Transverse colon (tissue), 4 donors: Measurements from ENCODE around the gene SLC34A1. TPM values are rescaled to one million over a fixed set of nuclear protein-coding genes. Genes with fewer than 3 reads are reported as not detected.

Experiments
- DNase-seq: peaks from one replicate; pipeline ENCODE4 v3.0.0-alpha.2; 2019
- H3K27ac ChIP-seq, 4 donors: fragments of 200-600 bp; sonication (generic); 2 replicates each; pipeline ENCODE4 v1.5.1; 2016 to 2018; ENCODE audit warnings: inconsistent platforms in 4 of 4
- H3K27me3 ChIP-seq: fragments of 200-600 bp; sonication (generic); 2 replicates; pipeline ENCODE4 v1.5.1; 2017; ENCODE audit warnings: inconsistent platforms
- H3K36me3 ChIP-seq, 4 donors: fragments of 200-600 bp; sonication (generic); 2 replicates each; pipeline ENCODE4 v1.5.1; 2017 to 2019; ENCODE audit warnings: inconsistent platforms in 4 of 4
- H3K4me1 ChIP-seq, 4 donors: fragments of 200-600 bp; sonication (generic); 2 replicates each; pipeline ENCODE4 v1.5.1; 2017 to 2020; ENCODE audit warnings: inconsistent platforms in 4 of 4
- H3K4me3 ChIP-seq, 4 donors: fragments of 200-600 bp; sonication (generic); 1 replicate in 1 of 4; 2 replicates in 3 of 4; pipeline versions ENCODE4 v1.5.1 to v1.6.1; 2017 to 2019; ENCODE audit warnings: inconsistent platforms in 4 of 4
- H3K9me3 ChIP-seq, 2 donors: fragments of 200-600 bp; sonication (generic); 2 replicates each; pipeline ENCODE4 v1.5.1; 2017 to 2019; ENCODE audit warnings: inconsistent platforms in 2 of 2
- CTCF ChIP-seq, 5 experiments: fragments of 200-600 bp in 3 of 5; fragments of 450-650 bp in 2 of 5; sonication (generic) in 3 of 5; IDR thresholded peaks; 1 replicate in 2 of 5; 2 replicates in 3 of 5; pipeline ENCODE4 v1.5.1; 2016 to 2017; ENCODE audit warnings: antibody characterized with exemption in 5 of 5, inconsistent platforms in 3 of 5, mild to moderate bottlenecking in 2 of 5, moderate library complexity in 1 of 5
- EP300 ChIP-seq: sonication (generic); formaldehyde crosslinking; IDR thresholded peaks from one replicate; pipeline ENCODE4 v1.6.1; 2017; ENCODE audit warnings: antibody characterized with exemption, low read depth
- POLR2A ChIP-seq: fragments of 450-650 bp; IDR thresholded peaks from one replicate; pipeline ENCODE4 v1.6.1; 2016; ENCODE audit warnings: antibody characterized with exemption, mild to moderate bottlenecking, moderate library complexity
- POLR2AphosphoS5 ChIP-seq, 3 donors: sonication (generic); formaldehyde crosslinking; IDR thresholded peaks; one replicate each; pipeline ENCODE4 v1.6.1; 2016; ENCODE audit warnings: antibody characterized with exemption in 3 of 3
- WGBS, 2 donors: methylation state at CpG; one replicate each; pipeline ENCODE4 v1.1.5; 2018; ENCODE audit warnings: low coverage in 1 of 2; 5-methylcytosine and 5-hydroxymethylcytosine counted together
- in situ Hi-C, 4 donors: fragments of 200-750 bp; cut with MboI; loops; one replicate each; pipeline versions ENCODE4 v1.15.0 to v1.15.1; 2017; ENCODE audit warnings: low sequenced_read_pairs in 3 of 4, low pct_ligation_motif_present in 1 of 4, low pct_unique_long_range_greater_than_20kb in 1 of 4
- intact Hi-C: fragments of 100-400 bp; cut with DNase I; formaldehyde crosslinking; loops from one replicate; pipeline ENCODE4 v1.15.1; 2023; ENCODE audit warnings: low total_unique reads
- total RNA-seq, 4 donors: library from RNA; depleted of rRNA; stranded (reverse); fragments of >200 nt; gene quantifications; one replicate each; pipeline ENCODE4 v1.1.0, GENCODE V29; 2016

The SLC34A1 gene
- total RNA-seq, 4 donors from 2014 or later, result 0.55 TPM; not detected in 3

GRCh38 chr5:177392765-177393164 is 8.5 kb downstream of the SLC34A1 start:
- intact Hi-C loops, result loop anchor here (2.0 kb wide), 1 partner anchor 108 kb away; no protein-coding TSS in a partner anchor
- Histone ChIP-seq H3K9me3 (no peaks in the 10 kb centered on the region), H3K36me3 (no peaks in the 10 kb centered on the region), H3K27ac (no peak overlapping the region), H3K4me1 (peaks cover 0 to 14% (median 6%) of the 10 kb centered on the region in 4 donors), H3K4me3 (no peak overlapping the region), H3K27me3 (no peaks in the 10 kb centered on the region)
- 81% methylated on average over 5 of the region's 5 CpGs; no CpG with 5 or more reads in 1 of the 2 donors for WGBS, 2 donors
- DNase-seq, result no peak
- TF ChIP-seq POLR2AphosphoS5 (IDR thresholded peaks at IDR 0.05), result no peak
- no peak for TF ChIP-seq POLR2A
- TF ChIP-seq EP300, result no peak
- no peak for TF ChIP-seq CTCF (IDR thresholded peaks at IDR 0.05)
- in situ Hi-C loops, result loop anchor here in 3 of 4 donors (5.0 to 25.0 kb wide), 5 partner anchors 52 to 120 kb away; partner anchors contain the start of genes DOK3 (in 2 of the 3), PRR7 (in 2 of the 3) and DDX41 (in 1 of the 3)

- no peaks in the 10 kb centered on the region for H3K9me3 ChIP-seq
- H3K27ac ChIP-seq, result no peak overlapping the region
- H3K27me3 ChIP-seq, result no peaks in the 10 kb centered on the region
- H3K36me3 ChIP-seq, result no peaks in the 10 kb centered on the region
- WGBS, 2 donors, result 64 to 67% methylated on average over 1 of the region's 1 CpG
- no peak for DNase-seq
- TF ChIP-seq POLR2A (no peak), EP300 (no peak), CTCF (IDR thresholded peaks at IDR 0.05) (no peak), POLR2AphosphoS5 (IDR thresholded peaks at IDR 0.05) (no peak)
- H3K4me1 ChIP-seq, result peaks cover 0 to 14% (median 6%) of the 10 kb centered on the region in 4 donors
- in situ Hi-C loops, result loop anchor here in 3 of 4 donors (5.0 to 25.0 kb wide), 5 partner anchors 52 to 119 kb away; partner anchors contain the start of genes DOK3 (in 2 of the 3), PRR7 (in 2 of the 3) and DDX41 (in 1 of the 3)
- intact Hi-C loops, result loop anchor here (2.0 kb wide), 1 partner anchor 108 kb away; no protein-coding TSS in a partner anchor
- H3K4me3 ChIP-seq, result no peak overlapping the region
Observed at GRCh38 chr5:177393206-177393765, 9.1 kb downstream of the SLC34A1 start.

- in situ Hi-C loops (loop anchor here in 3 of 4 donors (5.0 to 25.0 kb wide), 5 partner anchors 51 to 118 kb away; partner anchors contain the start of genes DOK3 (in 2 of the 3), PRR7 (in 2 of the 3) and DDX41 (in 1 of the 3)), intact Hi-C loops (loop anchor here (2.0 kb wide), 1 partner anchor 107 kb away; no protein-coding TSS in a partner anchor)
- no peak for TF ChIP-seq CTCF (IDR thresholded peaks at IDR 0.05)
- TF ChIP-seq EP300, result no peak
- no peak for TF ChIP-seq POLR2AphosphoS5 (IDR thresholded peaks at IDR 0.05)
- DNase-seq, result no peak
- H3K4me3 ChIP-seq, result no peak overlapping the region
- H3K9me3 ChIP-seq, result no peaks in the 10 kb centered on the region
- peaks cover 0 to 14% (median 6%) of the 10 kb centered on the region in 4 donors for H3K4me1 ChIP-seq
- H3K27ac ChIP-seq, result no peak overlapping the region
- H3K36me3 ChIP-seq, result no peaks in the 10 kb centered on the region
- H3K27me3 ChIP-seq, result no peaks in the 10 kb centered on the region
- whole genome bisulfite sequencing, 2 donors, result 79% methylated on average over 5 of the region's 5 CpGs; no CpG with 5 or more reads in 1 of the 2 donors
Observed at GRCh38 chr5:177393990-177394389, 9.8 kb downstream of the SLC34A1 start.

GRCh38 chr5:177396078-177396477 is 11.8 kb downstream of the SLC34A1 start:
- Histone ChIP-seq H3K36me3 (no peaks in the 10 kb centered on the region), H3K4me3 (no peak overlapping the region), H3K4me1 (peaks cover 0 to 11% (median 11%) of the 10 kb centered on the region in 4 donors), H3K27me3 (peaks cover 19% of the 10 kb centered on the region), H3K9me3 (no peaks in the 10 kb centered on the region), H3K27ac (no peak overlapping the region)
- intact Hi-C loops (no loop called here), in situ Hi-C loops (loop anchor here in 3 of 4 donors (10.0 to 25.0 kb wide), 3 partner anchors 49 to 116 kb away; partner anchors contain the start of genes DOK3 (in 2 of the 3), DDX41 (in 1 of the 3) and PRR7 (in 1 of the 3))
- WGBS, 2 donors, result 81% methylated on average over 7 of the region's 8 CpGs; no CpG with 5 or more reads in 1 of the 2 donors
- TF ChIP-seq EP300, result no peak
- no peak for TF ChIP-seq POLR2AphosphoS5 (IDR thresholded peaks at IDR 0.05)
- no peak for TF ChIP-seq POLR2A
- TF ChIP-seq CTCF (IDR thresholded peaks at IDR 0.05), result no peak
- no peak for DNase-seq
